Measurements from ENCODE around the gene ASAP3.

GRCh38 chr1:23449306-23449705, 34.7 kb downstream of the ASAP3 start:
- TF ChIP-seq CTCF (IDR thresholded peaks at IDR 0.05; ENCODE audit: borderline replicate concordance, extremely low read depth, low read length, poor library complexity, severe bottlenecking), result no peak
- TF ChIP-seq EZH2 (IDR thresholded peaks at IDR 0.05; ENCODE audit: borderline replicate concordance, low read depth, low read length, severe bottlenecking), result no peak
